HEK293 (cell line): ENCODE measurements around the gene NAXE.

ENCODE experiments used
- CTCF ChIA-PET: fragments of 350-600 bp; formaldehyde crosslinking; extraction: SDS; loops from one replicate; lab custom pipeline; 2021; ENCODE audit warnings: antibody characterized with exemption; lab: Yijun Ruan, JAX
- POLR2A ChIA-PET: fragments of 300-600 bp; formaldehyde crosslinking; extraction: SDS; loops from one replicate; lab custom pipeline; 2020; ENCODE audit warnings: antibody characterized with exemption, inconsistent platforms; lab: Yijun Ruan, JAX
- H3K27ac ChIP-seq: fragments of 200-500 bp; sonication (Bioruptor generic); 2 replicates; pipeline ENCODE4 v1.5.1; 2014; ENCODE audit warnings: low read depth, low read length, control low read depth, inconsistent platforms; ENCODE audit errors: extremely low read depth
- H3K36me3 ChIP-seq, 2 experiments: fragments of 200-500 bp in 1 of 2; sonication (Bioruptor generic) in 1 of 2; 1 replicate in 1 of 2; 2 replicates in 1 of 2; pipeline ENCODE4 v1.5.1; 2014 to 2017; ENCODE audit warnings: inconsistent platforms in 2 of 2, low read length in 2 of 2; ENCODE audit not compliant: control insufficient read depth in 2 of 2, insufficient read depth in 1 of 2
- H3K4me1 ChIP-seq: fragments of 200-500 bp; sonication (Bioruptor generic); 2 replicates; pipeline ENCODE4 v1.5.1; 2014; ENCODE audit warnings: mild to moderate bottlenecking, low read length, inconsistent platforms; ENCODE audit not compliant: control insufficient read depth, insufficient read depth
- H3K4me3 ChIP-seq: 2 replicates; pipeline ENCODE4 v1.5.1; 2011; ENCODE audit warnings: low read depth, mild to moderate bottlenecking, control low read depth, low read length, moderate library complexity
- H3K9me3 ChIP-seq: fragments of 200-500 bp; sonication (Bioruptor generic); 2 replicates; pipeline ENCODE4 v1.5.1; 2014; ENCODE audit warnings: low read depth, low read length, inconsistent platforms; ENCODE audit not compliant: control insufficient read depth, insufficient read depth
- IKZF3 ChIP-seq: fragments of 450-650 bp; IDR thresholded peaks from 2 replicates; pipeline ENCODE4 v1.5.0; 2018; ENCODE audit warnings: missing biosample characterization, mild to moderate bottlenecking, missing genetic modification characterization, moderate library complexity
- TRIM28 ChIP-seq: IDR thresholded peaks from 2 replicates; pipeline ENCODE4 v1.6.1; 2011; ENCODE audit warnings: low read length, control low read depth, borderline replicate concordance
- ZIC2 ChIP-seq: fragments of 450-650 bp; formaldehyde crosslinking; IDR thresholded peaks from 2 replicates; pipeline ENCODE4 v1.5.1; 2016; ENCODE audit warnings: missing biosample characterization, missing genetic modification characterization
- ZNF133 ChIP-seq: fragments of 450-650 bp; formaldehyde crosslinking; IDR thresholded peaks from 2 replicates; pipeline ENCODE4 v1.5.1; 2016; ENCODE audit warnings: missing biosample characterization, missing genetic modification characterization
- ZNF184 ChIP-seq: fragments of 450-650 bp; IDR thresholded peaks from 2 replicates; pipeline ENCODE4 v1.5.1; 2018; ENCODE audit warnings: missing biosample characterization, mild to moderate bottlenecking, missing genetic modification characterization
- ZNF19 ChIP-seq: fragments of 450-650 bp; formaldehyde crosslinking; IDR thresholded peaks from 2 replicates; pipeline ENCODE4; 2016; ENCODE audit warnings: missing biosample characterization, missing genetic modification characterization, low read depth
- ZNF404 ChIP-seq: fragments of 450-650 bp; formaldehyde crosslinking; IDR thresholded peaks from 2 replicates; pipeline ENCODE4 v1.5.1; 2017; ENCODE audit warnings: missing biosample characterization, missing genetic modification characterization
- ZNF423 ChIP-seq: fragments of 450-650 bp; formaldehyde crosslinking; IDR thresholded peaks from 2 replicates; pipeline ENCODE4 v1.5.1; 2016; ENCODE audit warnings: missing biosample characterization, missing genetic modification characterization
- ZNF473 ChIP-seq: fragments of 450-650 bp; formaldehyde crosslinking; IDR thresholded peaks from 2 replicates; pipeline ENCODE4 v1.5.1; 2017; ENCODE audit warnings: missing biosample characterization, missing genetic modification characterization
- ZNF596 ChIP-seq: fragments of 450-650 bp; IDR thresholded peaks from 2 replicates; pipeline ENCODE4 v1.5.0; 2018; ENCODE audit warnings: missing biosample characterization, mild to moderate bottlenecking, missing genetic modification characterization, moderate library complexity
- ZNF660 ChIP-seq: fragments of 450-650 bp; IDR thresholded peaks from 2 replicates; pipeline ENCODE4 v1.5.1; 2018; ENCODE audit warnings: missing biosample characterization, mild to moderate bottlenecking, missing genetic modification characterization
- ZNF670 ChIP-seq: fragments of 450-650 bp; formaldehyde crosslinking; IDR thresholded peaks from 2 replicates; pipeline ENCODE4 v1.5.1; 2016; ENCODE audit warnings: missing biosample characterization, missing genetic modification characterization, low read depth
- ZNF701 ChIP-seq: fragments of 450-650 bp; formaldehyde crosslinking; IDR thresholded peaks from 2 replicates; pipeline ENCODE4 v1.5.1; 2016; ENCODE audit warnings: missing biosample characterization, missing genetic modification characterization
- ZNF776 ChIP-seq: fragments of 450-650 bp; formaldehyde crosslinking; IDR thresholded peaks from 2 replicates; pipeline ENCODE4 v1.5.0; 2017; ENCODE audit warnings: missing biosample characterization, missing genetic modification characterization, borderline replicate concordance
- TF ChIP-seq, protein P1 (sequence below): fragments of 450-650 bp; formaldehyde crosslinking; IDR thresholded peaks from 2 replicates; pipeline ENCODE4 v1.5.1; 2017; ENCODE audit warnings: missing biosample characterization, missing genetic modification characterization
- TF ChIP-seq, protein P2 (sequence below): fragments of 450-650 bp; IDR thresholded peaks from 2 replicates; pipeline ENCODE4 v1.5.1; 2018; ENCODE audit warnings: missing biosample characterization, missing genetic modification characterization
- TF ChIP-seq, protein P3 (sequence below): fragments of 450-650 bp; formaldehyde crosslinking; conservative IDR thresholded peaks from 2 replicates; pipeline ENCODE4 v1.5.1; 2016; ENCODE audit warnings: low read depth, missing biosample characterization, missing genetic modification characterization
- TF ChIP-seq, protein P4 (sequence below): fragments of 450-650 bp; formaldehyde crosslinking; IDR thresholded peaks from 2 replicates; pipeline ENCODE4 v1.5.1; 2016; ENCODE audit warnings: missing biosample characterization, missing genetic modification characterization, low read depth

The NAXE gene

DNA sequence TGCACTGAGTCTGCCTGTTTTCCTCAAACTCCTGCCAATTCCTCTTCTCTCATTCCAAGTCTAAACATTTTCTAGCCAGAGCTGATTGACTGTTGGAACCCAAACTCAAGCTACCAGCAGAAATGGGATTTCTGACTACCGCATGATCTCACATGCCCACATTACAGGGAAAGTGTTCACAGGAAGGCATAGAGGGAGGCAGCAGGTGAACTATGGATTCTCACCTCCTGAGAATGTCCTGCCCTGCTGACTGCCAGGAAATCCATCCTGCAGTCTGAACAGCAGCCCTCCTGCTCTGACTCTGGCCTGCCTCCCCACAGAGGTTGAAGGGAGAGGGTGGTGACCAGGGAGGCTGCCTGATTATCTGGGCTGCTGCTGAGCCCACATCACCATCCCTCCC lies 41.7 kb upstream of the NAXE start:
- ChIA-PET POLR2A (interaction anchor here (0.5 to 0.6 kb wide), 2 partner anchors 41 to 90 kb away, joined by 4 read pairs; no protein-coding TSS in a partner anchor), CTCF (interaction anchor here (0.6 kb wide), 1 partner anchor 41 kb away, joined by 4 read pairs; no protein-coding TSS in a partner anchor)
- H3K9me3 ChIP-seq, result no peaks in the 10 kb centered on the region
- no peak overlapping the region for H3K4me3 ChIP-seq
- H3K4me1 ChIP-seq, result no peaks in the 10 kb centered on the region
- peaks cover 19 to 92% of the 10 kb centered on the region in 2 experiments for H3K36me3 ChIP-seq
- H3K27ac ChIP-seq, result no peak overlapping the region
- peak; percentile 29; the same call in 1 of the 2 replicates for TF ChIP-seq ZIC2
- no peak for TF ChIP-seq ZNF701

DNA sequence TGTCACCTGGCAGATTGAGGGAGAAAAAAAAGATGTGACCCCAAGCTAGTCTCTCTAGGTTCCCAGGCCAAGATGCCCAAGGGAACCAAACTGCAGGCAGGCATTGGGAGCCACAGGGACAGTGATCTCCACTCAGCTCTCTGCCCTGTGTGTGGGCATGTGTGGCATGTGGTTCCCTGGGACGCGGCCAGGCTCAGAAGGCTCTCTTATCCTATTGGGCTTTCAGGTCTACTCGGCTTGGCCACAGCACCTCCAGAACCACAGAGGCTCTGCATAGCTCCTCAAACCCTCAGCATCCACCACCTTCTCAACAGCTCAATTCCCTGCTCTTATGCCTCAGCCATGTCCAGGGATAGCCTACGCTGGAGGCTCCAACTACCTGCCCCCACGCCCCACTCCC lies 41.2 kb upstream of the NAXE start:
- ChIA-PET POLR2A (interaction anchor here (0.5 to 0.6 kb wide), 2 partner anchors 42 to 91 kb away, joined by 4 read pairs; no protein-coding TSS in a partner anchor), CTCF (interaction anchor here (0.6 kb wide), 1 partner anchor 41 kb away, joined by 4 read pairs; no protein-coding TSS in a partner anchor)
- H3K36me3 ChIP-seq, result peaks cover 22 to 92% of the 10 kb centered on the region in 2 experiments
- H3K4me1 ChIP-seq, result no peaks in the 10 kb centered on the region
- TF ChIP-seq, protein P1, sequence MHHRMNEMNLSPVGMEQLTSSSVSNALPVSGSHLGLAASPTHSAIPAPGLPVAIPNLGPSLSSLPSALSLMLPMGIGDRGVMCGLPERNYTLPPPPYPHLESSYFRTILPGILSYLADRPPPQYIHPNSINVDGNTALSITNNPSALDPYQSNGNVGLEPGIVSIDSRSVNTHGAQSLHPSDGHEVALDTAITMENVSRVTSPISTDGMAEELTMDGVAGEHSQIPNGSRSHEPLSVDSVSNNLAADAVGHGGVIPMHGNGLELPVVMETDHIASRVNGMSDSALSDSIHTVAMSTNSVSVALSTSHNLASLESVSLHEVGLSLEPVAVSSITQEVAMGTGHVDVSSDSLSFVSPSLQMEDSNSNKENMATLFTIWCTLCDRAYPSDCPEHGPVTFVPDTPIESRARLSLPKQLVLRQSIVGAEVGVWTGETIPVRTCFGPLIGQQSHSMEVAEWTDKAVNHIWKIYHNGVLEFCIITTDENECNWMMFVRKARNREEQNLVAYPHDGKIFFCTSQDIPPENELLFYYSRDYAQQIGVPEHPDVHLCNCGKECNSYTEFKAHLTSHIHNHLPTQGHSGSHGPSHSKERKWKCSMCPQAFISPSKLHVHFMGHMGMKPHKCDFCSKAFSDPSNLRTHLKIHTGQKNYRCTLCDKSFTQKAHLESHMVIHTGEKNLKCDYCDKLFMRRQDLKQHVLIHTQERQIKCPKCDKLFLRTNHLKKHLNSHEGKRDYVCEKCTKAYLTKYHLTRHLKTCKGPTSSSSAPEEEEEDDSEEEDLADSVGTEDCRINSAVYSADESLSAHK (tag by site-specific recombination), result no peak
- TF ChIP-seq ZNF596 (no peak), ZNF423 (tag by site-specific recombination) (no peak), ZNF19 (tag by site-specific recombination) (no peak), TRIM28 (no peak), ZNF660 (tag by site-specific recombination) (no peak), IKZF3 (tag by site-specific recombination) (no peak), ZNF404 (no peak), ZNF670 (tag by site-specific recombination) (no peak), ZNF133 (tag by site-specific recombination) (no peak), ZNF776 (tag by site-specific recombination) (no peak), ZNF184 (tag by site-specific recombination) (no peak), ZNF473 (no peak)
- TF ChIP-seq, protein P2, sequence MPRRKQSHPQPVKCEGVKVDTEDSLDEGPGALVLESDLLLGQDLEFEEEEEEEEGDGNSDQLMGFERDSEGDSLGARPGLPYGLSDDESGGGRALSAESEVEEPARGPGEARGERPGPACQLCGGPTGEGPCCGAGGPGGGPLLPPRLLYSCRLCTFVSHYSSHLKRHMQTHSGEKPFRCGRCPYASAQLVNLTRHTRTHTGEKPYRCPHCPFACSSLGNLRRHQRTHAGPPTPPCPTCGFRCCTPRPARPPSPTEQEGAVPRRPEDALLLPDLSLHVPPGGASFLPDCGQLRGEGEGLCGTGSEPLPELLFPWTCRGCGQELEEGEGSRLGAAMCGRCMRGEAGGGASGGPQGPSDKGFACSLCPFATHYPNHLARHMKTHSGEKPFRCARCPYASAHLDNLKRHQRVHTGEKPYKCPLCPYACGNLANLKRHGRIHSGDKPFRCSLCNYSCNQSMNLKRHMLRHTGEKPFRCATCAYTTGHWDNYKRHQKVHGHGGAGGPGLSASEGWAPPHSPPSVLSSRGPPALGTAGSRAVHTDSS (tag by site-specific recombination), result no peak
- TF ChIP-seq, protein P3, sequence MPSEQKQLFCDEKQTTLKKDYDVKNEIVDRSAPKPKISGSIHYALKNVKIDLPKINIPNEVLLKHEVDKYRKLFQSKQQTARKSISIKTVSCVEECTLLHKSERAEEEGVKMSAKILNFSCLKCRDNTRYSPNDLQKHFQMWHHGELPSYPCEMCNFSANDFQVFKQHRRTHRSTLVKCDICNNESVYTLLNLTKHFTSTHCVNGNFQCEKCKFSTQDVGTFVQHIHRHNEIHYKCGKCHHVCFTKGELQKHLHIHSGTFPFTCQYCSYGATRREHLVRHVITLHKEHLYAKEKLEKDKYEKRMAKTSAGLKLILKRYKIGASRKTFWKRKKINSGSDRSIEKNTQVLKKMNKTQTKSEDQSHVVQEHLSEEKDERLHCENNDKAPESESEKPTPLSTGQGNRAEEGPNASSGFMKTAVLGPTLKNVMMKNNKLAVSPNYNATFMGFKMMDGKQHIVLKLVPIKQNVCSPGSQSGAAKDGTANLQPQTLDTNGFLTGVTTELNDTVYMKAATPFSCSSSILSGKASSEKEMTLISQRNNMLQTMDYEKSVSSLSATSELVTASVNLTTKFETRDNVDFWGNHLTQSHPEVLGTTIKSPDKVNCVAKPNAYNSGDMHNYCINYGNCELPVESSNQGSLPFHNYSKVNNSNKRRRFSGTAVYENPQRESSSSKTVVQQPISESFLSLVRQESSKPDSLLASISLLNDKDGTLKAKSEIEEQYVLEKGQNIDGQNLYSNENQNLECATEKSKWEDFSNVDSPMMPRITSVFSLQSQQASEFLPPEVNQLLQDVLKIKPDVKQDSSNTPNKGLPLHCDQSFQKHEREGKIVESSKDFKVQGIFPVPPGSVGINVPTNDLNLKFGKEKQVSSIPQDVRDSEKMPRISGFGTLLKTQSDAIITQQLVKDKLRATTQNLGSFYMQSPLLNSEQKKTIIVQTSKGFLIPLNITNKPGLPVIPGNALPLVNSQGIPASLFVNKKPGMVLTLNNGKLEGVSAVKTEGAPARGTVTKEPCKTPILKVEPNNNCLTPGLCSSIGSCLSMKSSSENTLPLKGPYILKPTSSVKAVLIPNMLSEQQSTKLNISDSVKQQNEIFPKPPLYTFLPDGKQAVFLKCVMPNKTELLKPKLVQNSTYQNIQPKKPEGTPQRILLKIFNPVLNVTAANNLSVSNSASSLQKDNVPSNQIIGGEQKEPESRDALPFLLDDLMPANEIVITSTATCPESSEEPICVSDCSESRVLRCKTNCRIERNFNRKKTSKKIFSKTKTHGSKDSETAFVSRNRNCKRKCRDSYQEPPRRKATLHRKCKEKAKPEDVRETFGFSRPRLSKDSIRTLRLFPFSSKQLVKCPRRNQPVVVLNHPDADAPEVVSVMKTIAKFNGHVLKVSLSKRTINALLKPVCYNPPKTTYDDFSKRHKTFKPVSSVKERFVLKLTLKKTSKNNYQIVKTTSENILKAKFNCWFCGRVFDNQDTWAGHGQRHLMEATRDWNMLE, result no peak
- TF ChIP-seq, protein P4, sequence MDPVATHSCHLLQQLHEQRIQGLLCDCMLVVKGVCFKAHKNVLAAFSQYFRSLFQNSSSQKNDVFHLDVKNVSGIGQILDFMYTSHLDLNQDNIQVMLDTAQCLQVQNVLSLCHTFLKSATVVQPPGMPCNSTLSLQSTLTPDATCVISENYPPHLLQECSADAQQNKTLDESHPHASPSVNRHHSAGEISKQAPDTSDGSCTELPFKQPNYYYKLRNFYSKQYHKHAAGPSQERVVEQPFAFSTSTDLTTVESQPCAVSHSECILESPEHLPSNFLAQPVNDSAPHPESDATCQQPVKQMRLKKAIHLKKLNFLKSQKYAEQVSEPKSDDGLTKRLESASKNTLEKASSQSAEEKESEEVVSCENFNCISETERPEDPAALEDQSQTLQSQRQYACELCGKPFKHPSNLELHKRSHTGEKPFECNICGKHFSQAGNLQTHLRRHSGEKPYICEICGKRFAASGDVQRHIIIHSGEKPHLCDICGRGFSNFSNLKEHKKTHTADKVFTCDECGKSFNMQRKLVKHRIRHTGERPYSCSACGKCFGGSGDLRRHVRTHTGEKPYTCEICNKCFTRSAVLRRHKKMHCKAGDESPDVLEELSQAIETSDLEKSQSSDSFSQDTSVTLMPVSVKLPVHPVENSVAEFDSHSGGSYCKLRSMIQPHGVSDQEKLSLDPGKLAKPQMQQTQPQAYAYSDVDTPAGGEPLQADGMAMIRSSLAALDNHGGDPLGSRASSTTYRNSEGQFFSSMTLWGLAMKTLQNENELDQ, result no peak
- no peaks in the 10 kb centered on the region for H3K9me3 ChIP-seq
- H3K27ac ChIP-seq, result no peak overlapping the region
- no peak overlapping the region for H3K4me3 ChIP-seq
